ENCODE measurements around the gene SLC29A2. TPM values are rescaled to one million over a fixed set of nuclear protein-coding genes. Genes with fewer than 3 reads are reported as not detected.

Gene SLC29A2
- total and polyA plus RNA-seq, 2 donors (not counting 3 experiments of a cell fraction or from before 2014, with no cell fraction given), result 2.4 to 5.2 TPM

GRCh38 chr11:66347425-66348276, 23.9 kb downstream of the SLC29A2 start, which contains the start of gene B4GAT1:
Gene B4GAT1 (minus strand): TSS chr11:66347629. CDS start chr11:66347545, 84 bp downstream.
- Histone ChIP-seq H3K4me3 (replicated peaks in 1 of 3; ENCODE audit: insufficient read depth in 1 of 3, low read depth in 1 of 3, low read length in 3 of 3) (peak within 1 kb of the TSS; percentile 6 to 87 (median 45)), H3K9me3 (replicated peaks; ENCODE audit: control insufficient read depth, insufficient read depth, low read length) (no peaks in the 10 kb centered on the region), H4K20me1 (replicated peaks; ENCODE audit: control insufficient read depth, extremely low read depth, insufficient read depth, low read length) (no peaks in the 10 kb centered on the region), H3K36me3 (ENCODE audit: control insufficient read depth in 2 of 2, extremely low read depth in 1 of 2, insufficient read depth in 2 of 2, low read length in 2 of 2) (no peaks in the 10 kb centered on the region), H2AFZ (ENCODE audit: low read depth, low read length) (peak within 1 kb of the TSS; percentile 51), H3K4me2 (ENCODE audit: insufficient read depth, low read length) (peak within 1 kb of the TSS; percentile 12), H3K27me3 (ENCODE audit: control insufficient read depth in 2 of 2, insufficient read depth in 2 of 2, low read length in 2 of 2) (no peaks in the 10 kb centered on the region), H3K9ac (replicated peaks; ENCODE audit: extremely low read depth, insufficient read depth, low read length) (peak within 1 kb of the TSS; percentile 7), H3K27ac (ENCODE audit: insufficient read depth, low read depth, low read length) (no peak within 1 kb of the TSS), H3K4me1 (ENCODE audit: control insufficient read depth, extremely low read depth, insufficient read depth, low read length) (peaks cover 14% of the 10 kb centered on the region), H3K79me2 (ENCODE audit: control insufficient read depth, insufficient read depth, low read length) (peaks cover 19% of the 10 kb centered on the region), H3K9me1 (replicated peaks; ENCODE audit: control insufficient read depth, extremely low read depth, insufficient read depth, low read length) (no peaks in the 10 kb centered on the region)
- CTCF ChIA-PET, result interaction anchor here (0.6 to 1.5 kb wide), 5 partner anchors 16 to 39 kb away, joined by 3 to 7 read pairs (median 4); no protein-coding TSS in a partner anchor
- DNase-seq (ENCODE audit: low read depth, low spot score) (peak; percentile 96), FAIRE-seq (peak; percentile 77)
- BruUV-seq (replicated peaks), result no TSS peak
- intact Hi-C loops (cut with micrococcal nuclease), result no loop called here
- no peak for TF ChIP-seq POLR2A (IDR thresholded peaks at IDR 0.05; ENCODE audit: low read depth, low read length)
- TF ChIP-seq MAX (IDR thresholded peaks at IDR 0.05; ENCODE audit: insufficient read depth, insufficient read length), result peak; percentile 18
- peak; percentile 37 for TF ChIP-seq GATA2 (IDR thresholded peaks at IDR 0.05; ENCODE audit: insufficient read depth, insufficient read length, low read depth, low read length)
- TF ChIP-seq, protein P1, sequence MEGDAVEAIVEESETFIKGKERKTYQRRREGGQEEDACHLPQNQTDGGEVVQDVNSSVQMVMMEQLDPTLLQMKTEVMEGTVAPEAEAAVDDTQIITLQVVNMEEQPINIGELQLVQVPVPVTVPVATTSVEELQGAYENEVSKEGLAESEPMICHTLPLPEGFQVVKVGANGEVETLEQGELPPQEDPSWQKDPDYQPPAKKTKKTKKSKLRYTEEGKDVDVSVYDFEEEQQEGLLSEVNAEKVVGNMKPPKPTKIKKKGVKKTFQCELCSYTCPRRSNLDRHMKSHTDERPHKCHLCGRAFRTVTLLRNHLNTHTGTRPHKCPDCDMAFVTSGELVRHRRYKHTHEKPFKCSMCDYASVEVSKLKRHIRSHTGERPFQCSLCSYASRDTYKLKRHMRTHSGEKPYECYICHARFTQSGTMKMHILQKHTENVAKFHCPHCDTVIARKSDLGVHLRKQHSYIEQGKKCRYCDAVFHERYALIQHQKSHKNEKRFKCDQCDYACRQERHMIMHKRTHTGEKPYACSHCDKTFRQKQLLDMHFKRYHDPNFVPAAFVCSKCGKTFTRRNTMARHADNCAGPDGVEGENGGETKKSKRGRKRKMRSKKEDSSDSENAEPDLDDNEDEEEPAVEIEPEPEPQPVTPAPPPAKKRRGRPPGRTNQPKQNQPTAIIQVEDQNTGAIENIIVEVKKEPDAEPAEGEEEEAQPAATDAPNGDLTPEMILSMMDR (IDR thresholded peaks at IDR 0.05; ENCODE audit: extremely low read depth in 1 of 2, insufficient read depth in 1 of 2, low read depth in 1 of 2, low read length in 2 of 2), result no peak
- no peak for TF ChIP-seq JUN (IDR thresholded peaks at IDR 0.05; ENCODE audit: borderline replicate concordance, insufficient read depth, insufficient read length, low read depth)
- no peak for TF ChIP-seq FOS (IDR thresholded peaks at IDR 0.05; ENCODE audit: borderline replicate concordance, insufficient read depth, low read length)
- TF ChIP-seq EZH2 (IDR thresholded peaks at IDR 0.05; ENCODE audit: borderline replicate concordance, low read depth, low read length, severe bottlenecking), result no peak
- TF ChIP-seq MYC (IDR thresholded peaks at IDR 0.05; ENCODE audit: low read depth, low read length), result peak; percentile 62
- peak; percentile 63 for TF ChIP-seq POLR2AphosphoS5 (IDR thresholded peaks at IDR 0.05; ENCODE audit: insufficient read depth, low read depth, low read length)
- POLR2A ChIA-PET, result no interaction called here
- dilution Hi-C loops (cut with MboI; ENCODE audit: extremely low pct_ligation_motif_present, low sequenced_read_pairs), result no loop called here
